Loucy (cell line): ENCODE data around the gene CDADC1.

ENCODE experiments used
- H2AFZ ChIP-seq: fragments of 200-600 bp; sonication (generic); 2 replicates; pipeline ENCODE4 v1.6.0; 2016; ENCODE audit warnings: antibody characterized with exemption, mild to moderate bottlenecking, low read length, moderate library complexity
- H3F3A ChIP-seq: fragments of 200-600 bp; 2 replicates; pipeline ENCODE4 v1.6.0; 2016; ENCODE audit warnings: antibody characterized with exemption, low read depth, mild to moderate bottlenecking
- H3K27me3 ChIP-seq: fragments of 200-600 bp; sonication (generic); 2 replicates; pipeline ENCODE4 v1.6.1; 2014; ENCODE audit warnings: low read length, mild to moderate bottlenecking; ENCODE audit not compliant: insufficient read depth, poor library complexity, severe bottlenecking
- H3K36me3 ChIP-seq: fragments of 200-600 bp; sonication (generic); 2 replicates; pipeline ENCODE4 v1.6.1; 2016; ENCODE audit warnings: low read length; ENCODE audit not compliant: insufficient read depth
- H3K4me1 ChIP-seq: fragments of 200-600 bp; sonication (generic); 2 replicates; pipeline ENCODE4 v1.5.1; 2014; ENCODE audit warnings: low read length, mild to moderate bottlenecking; ENCODE audit not compliant: insufficient read depth, poor library complexity, severe bottlenecking
- H3K4me2 ChIP-seq: fragments of 200-600 bp; sonication (generic); 2 replicates; pipeline ENCODE4 v1.6.0; 2014; ENCODE audit warnings: antibody characterized with exemption, low read length, low read depth, mild to moderate bottlenecking; ENCODE audit not compliant: poor library complexity, severe bottlenecking
- H3K4me3 ChIP-seq: fragments of 200-600 bp; sonication (generic); 2 replicates; pipeline ENCODE4 v1.5.1; 2014; ENCODE audit warnings: low read length, mild to moderate bottlenecking, mixed read lengths; ENCODE audit not compliant: poor library complexity, severe bottlenecking
- H3K79me2 ChIP-seq: fragments of 200-600 bp; sonication (generic); 2 replicates; pipeline ENCODE4 v1.6.1; 2014; ENCODE audit warnings: low read length; ENCODE audit not compliant: insufficient read depth
- H3K9ac ChIP-seq: fragments of 200-600 bp; sonication (generic); 2 replicates; pipeline ENCODE4 v1.6.0; 2014; ENCODE audit warnings: mild to moderate bottlenecking, low read depth, low read length, moderate library complexity; ENCODE audit not compliant: poor library complexity, severe bottlenecking
- H3K9me2 ChIP-seq: fragments of 200-600 bp; sonication (generic); replicated peaks from 2 replicates; pipeline ENCODE4 v1.6.1; 2016; ENCODE audit warnings: low read depth, low read length, mixed read lengths
- H3K9me3 ChIP-seq: fragments of 200-600 bp; sonication (generic); 2 replicates; pipeline ENCODE4 v1.6.1; 2014; ENCODE audit warnings: mild to moderate bottlenecking, antibody characterized with exemption, low read length, low read depth; ENCODE audit not compliant: insufficient read depth
- H4K20me1 ChIP-seq: fragments of 200-600 bp; sonication (generic); 2 replicates; pipeline ENCODE4 v1.6.0; 2014; ENCODE audit warnings: antibody characterized with exemption, low read length, mild to moderate bottlenecking; ENCODE audit not compliant: insufficient read depth, poor library complexity, severe bottlenecking
- CTCF ChIP-seq: fragments of 200-600 bp; sonication (generic); conservative IDR thresholded peaks from 2 replicates; pipeline ENCODE4 v1.5.1; 2014; ENCODE audit warnings: mild to moderate bottlenecking, antibody characterized with exemption, low read length
- EZH2phosphoT487 ChIP-seq: fragments of 200-600 bp; IDR thresholded peaks from 2 replicates; pipeline ENCODE4 v1.6.1; 2018; ENCODE audit warnings: antibody characterized with exemption, mild to moderate bottlenecking, moderate library complexity, borderline replicate concordance

Gene CDADC1

GRCh38 chr13:49213997-49214916 lies 33.5 kb upstream of the CDADC1 start:
- H2AFZ ChIP-seq: peak overlapping the region; percentile 83
- no peaks in the 10 kb centered on the region for H3K9me2 ChIP-seq

GRCh38 chr13:49214917-49215376 lies 32.8 kb upstream of the CDADC1 start:
- Histone ChIP-seq H3K9me3 (no peaks in the 10 kb centered on the region), H3F3A (no peaks in the 10 kb centered on the region), H3K36me3 (no peaks in the 10 kb centered on the region), H3K9me2 (no peaks in the 10 kb centered on the region), H3K27me3 (no peaks in the 10 kb centered on the region), H3K4me3 (peak overlapping the region; percentile 49), H3K79me2 (no peaks in the 10 kb centered on the region), H3K4me2 (peak overlapping the region; percentile 47), H2AFZ (peak overlapping the region; percentile 83), H3K4me1 (peaks cover 12% of the 10 kb centered on the region), H3K9ac (no peak overlapping the region), H4K20me1 (no peaks in the 10 kb centered on the region)
- TF ChIP-seq CTCF: peak; percentile 53
- no peak for TF ChIP-seq EZH2phosphoT487

More at GRCh38 chr13:49213997-49214916, 33.5 kb upstream of the CDADC1 start:
- no peak overlapping the region for H3K4me3 ChIP-seq
- peaks cover 12% of the 10 kb centered on the region for H3K4me1 ChIP-seq
- no peak overlapping the region for H3K9ac ChIP-seq
- H3K4me2 ChIP-seq: peak overlapping the region; percentile 47
- TF ChIP-seq CTCF: no peak
- TF ChIP-seq EZH2phosphoT487: no peak
- H3F3A ChIP-seq: no peaks in the 10 kb centered on the region
- no peaks in the 10 kb centered on the region for H3K9me3 ChIP-seq
- H3K27me3 ChIP-seq: no peaks in the 10 kb centered on the region
- H3K36me3 ChIP-seq: no peaks in the 10 kb centered on the region
- H4K20me1 ChIP-seq: no peaks in the 10 kb centered on the region
- H3K79me2 ChIP-seq: no peaks in the 10 kb centered on the region

- H3K4me2 ChIP-seq: no peak overlapping the region
- no peaks in the 10 kb centered on the region for H3K36me3 ChIP-seq
- H3K4me1 ChIP-seq: peaks cover 12% of the 10 kb centered on the region
- H3K79me2 ChIP-seq: no peaks in the 10 kb centered on the region
- H3K9me2 ChIP-seq: no peaks in the 10 kb centered on the region
- H3K4me3 ChIP-seq: no peak overlapping the region
- no peak overlapping the region for H2AFZ ChIP-seq
- H4K20me1 ChIP-seq: no peaks in the 10 kb centered on the region
- no peaks in the 10 kb centered on the region for H3F3A ChIP-seq
- TF ChIP-seq EZH2phosphoT487: no peak
- no peak for TF ChIP-seq CTCF
- peaks cover 3% of the 10 kb centered on the region for H3K27me3 ChIP-seq
- H3K9ac ChIP-seq: no peak overlapping the region
- no peaks in the 10 kb centered on the region for H3K9me3 ChIP-seq
Observed at GRCh38 chr13:49216334-49216733, 31.4 kb upstream of the CDADC1 start.
